ENCODE results near the gene HOTAIR.

- TF ChIP-seq CTCF (IDR thresholded peaks at IDR 0.05; ENCODE audit: poor library complexity, severe bottlenecking) (no peak), POLR2AphosphoS5 (IDR thresholded peaks at IDR 0.05) (no peak), TAF1 (IDR thresholded peaks at IDR 0.05; ENCODE audit: low read depth) (no peak), EZH2 (IDR thresholded peaks at IDR 0.05; ENCODE audit: borderline replicate concordance, insufficient read depth, low read length, poor library complexity, severe bottlenecking) (no peak), REST (IDR thresholded peaks at IDR 0.05; ENCODE audit: borderline replicate concordance) (no peak), EP300 (conservative IDR thresholded peaks at IDR 0.05; ENCODE audit: poor library complexity, severe bottlenecking) (no peak), MXI1 (conservative IDR thresholded peaks at IDR 0.05; ENCODE audit: poor library complexity, severe bottlenecking) (no peak), SMC3 (conservative IDR thresholded peaks at IDR 0.05; ENCODE audit: poor library complexity) (no peak)
Measured at GRCh38 chr12:53969588-53970259, 5.0 kb downstream of the HOTAIR start.
